ENCODE results near the gene KCNIP3.

The KCNIP3 gene

DNA sequence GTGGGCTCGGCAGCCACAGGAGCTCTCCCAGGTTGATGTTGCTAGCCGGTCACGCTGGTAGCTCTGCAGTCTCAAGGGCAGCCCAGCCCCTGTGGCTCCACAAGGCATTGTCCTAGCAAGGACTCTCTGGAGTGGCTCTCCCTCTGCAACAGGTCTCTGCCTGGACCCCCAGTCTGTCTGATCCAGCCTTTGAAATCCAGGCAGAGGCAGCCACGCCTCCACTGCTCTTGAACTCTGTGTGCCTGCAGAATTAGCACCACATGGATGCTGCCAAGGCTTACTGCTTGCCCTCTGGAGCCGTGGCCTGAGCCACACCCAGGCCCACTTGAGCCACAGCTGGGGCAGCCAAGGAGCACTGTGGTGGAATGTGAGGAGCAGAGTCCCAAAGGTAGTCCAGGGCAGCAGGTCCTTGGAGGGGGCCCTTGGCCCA lies 62.4 kb downstream of the KCNIP3 start:
- no peak for ATAC-seq

DNA sequence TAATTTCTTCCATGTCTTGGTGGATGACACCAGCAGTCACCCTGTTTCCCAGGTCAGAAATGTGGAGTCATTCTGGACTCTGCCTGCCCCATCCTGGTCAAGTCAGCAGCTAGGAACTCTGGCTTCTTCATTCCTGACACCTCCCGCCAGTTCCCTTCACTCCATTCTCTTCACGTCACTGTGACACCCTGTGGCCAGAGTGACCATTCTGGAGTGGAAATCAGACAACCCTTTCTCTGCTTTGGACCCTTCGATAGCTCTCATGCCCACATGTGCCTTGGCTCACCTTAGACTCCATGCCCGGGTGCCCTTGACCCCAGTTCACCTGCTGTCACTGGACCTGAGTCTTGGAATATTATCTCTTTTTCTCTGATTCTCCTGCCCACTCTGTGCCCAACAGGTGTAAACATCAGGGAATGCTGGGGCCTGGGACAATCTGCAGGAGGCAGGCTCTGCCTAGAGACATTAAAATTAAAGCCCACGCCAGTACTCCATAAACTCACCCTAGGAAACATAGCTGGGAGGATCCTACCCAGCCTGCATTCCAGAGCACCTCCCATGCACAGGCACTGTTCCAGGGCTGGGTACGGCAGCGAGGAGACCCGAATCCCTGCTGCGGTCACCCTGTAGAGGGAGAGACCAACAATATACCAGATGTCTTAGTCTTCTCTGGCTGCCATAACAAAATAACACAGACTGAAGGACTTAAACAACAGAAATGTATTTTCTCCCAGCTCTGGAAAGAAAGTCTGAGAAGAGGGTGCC lies 64.3 kb downstream of the KCNIP3 start:
- ATAC-seq = no peak
- TF ChIP-seq ZC3H10 (CRISPR knock-in tag; IDR thresholded peaks at IDR 0.05) = no peak
- no peak for TF ChIP-seq PPARA (CRISPR knock-in tag; IDR thresholded peaks at IDR 0.05; ENCODE audit: borderline replicate concordance)
- no peak for TF ChIP-seq ZNF565 (CRISPR knock-in tag; conservative IDR thresholded peaks at IDR 0.05; ENCODE audit: low read depth)
- TF ChIP-seq TCF4 (CRISPR knock-in tag; IDR thresholded peaks at IDR 0.05; ENCODE audit: borderline replicate concordance) = no peak
- no peak for TF ChIP-seq ZFP30 (CRISPR knock-in tag; IDR thresholded peaks at IDR 0.05)
- no peak for TF ChIP-seq BACH2 (CRISPR knock-in tag; IDR thresholded peaks at IDR 0.05; ENCODE audit: borderline replicate concordance)
- TF ChIP-seq ESRRG (CRISPR knock-in tag; IDR thresholded peaks at IDR 0.05) = no peak
- TF ChIP-seq, protein P1, sequence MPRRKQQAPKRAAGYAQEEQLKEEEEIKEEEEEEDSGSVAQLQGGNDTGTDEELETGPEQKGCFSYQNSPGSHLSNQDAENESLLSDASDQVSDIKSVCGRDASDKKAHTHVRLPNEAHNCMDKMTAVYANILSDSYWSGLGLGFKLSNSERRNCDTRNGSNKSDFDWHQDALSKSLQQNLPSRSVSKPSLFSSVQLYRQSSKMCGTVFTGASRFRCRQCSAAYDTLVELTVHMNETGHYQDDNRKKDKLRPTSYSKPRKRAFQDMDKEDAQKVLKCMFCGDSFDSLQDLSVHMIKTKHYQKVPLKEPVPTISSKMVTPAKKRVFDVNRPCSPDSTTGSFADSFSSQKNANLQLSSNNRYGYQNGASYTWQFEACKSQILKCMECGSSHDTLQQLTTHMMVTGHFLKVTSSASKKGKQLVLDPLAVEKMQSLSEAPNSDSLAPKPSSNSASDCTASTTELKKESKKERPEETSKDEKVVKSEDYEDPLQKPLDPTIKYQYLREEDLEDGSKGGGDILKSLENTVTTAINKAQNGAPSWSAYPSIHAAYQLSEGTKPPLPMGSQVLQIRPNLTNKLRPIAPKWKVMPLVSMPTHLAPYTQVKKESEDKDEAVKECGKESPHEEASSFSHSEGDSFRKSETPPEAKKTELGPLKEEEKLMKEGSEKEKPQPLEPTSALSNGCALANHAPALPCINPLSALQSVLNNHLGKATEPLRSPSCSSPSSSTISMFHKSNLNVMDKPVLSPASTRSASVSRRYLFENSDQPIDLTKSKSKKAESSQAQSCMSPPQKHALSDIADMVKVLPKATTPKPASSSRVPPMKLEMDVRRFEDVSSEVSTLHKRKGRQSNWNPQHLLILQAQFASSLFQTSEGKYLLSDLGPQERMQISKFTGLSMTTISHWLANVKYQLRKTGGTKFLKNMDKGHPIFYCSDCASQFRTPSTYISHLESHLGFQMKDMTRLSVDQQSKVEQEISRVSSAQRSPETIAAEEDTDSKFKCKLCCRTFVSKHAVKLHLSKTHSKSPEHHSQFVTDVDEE (CRISPR knock-in tag; IDR thresholded peaks at IDR 0.05) = no peak
- TF ChIP-seq, protein P2, sequence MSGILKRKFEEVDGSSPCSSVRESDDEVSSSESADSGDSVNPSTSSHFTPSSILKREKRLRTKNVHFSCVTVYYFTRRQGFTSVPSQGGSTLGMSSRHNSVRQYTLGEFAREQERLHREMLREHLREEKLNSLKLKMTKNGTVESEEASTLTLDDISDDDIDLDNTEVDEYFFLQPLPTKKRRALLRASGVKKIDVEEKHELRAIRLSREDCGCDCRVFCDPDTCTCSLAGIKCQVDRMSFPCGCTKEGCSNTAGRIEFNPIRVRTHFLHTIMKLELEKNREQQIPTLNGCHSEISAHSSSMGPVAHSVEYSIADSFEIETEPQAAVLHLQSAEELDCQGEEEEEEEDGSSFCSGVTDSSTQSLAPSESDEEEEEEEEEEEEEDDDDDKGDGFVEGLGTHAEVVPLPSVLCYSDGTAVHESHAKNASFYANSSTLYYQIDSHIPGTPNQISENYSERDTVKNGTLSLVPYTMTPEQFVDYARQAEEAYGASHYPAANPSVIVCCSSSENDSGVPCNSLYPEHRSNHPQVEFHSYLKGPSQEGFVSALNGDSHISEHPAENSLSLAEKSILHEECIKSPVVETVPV (CRISPR knock-in tag; IDR thresholded peaks at IDR 0.05) = no peak
- TF ChIP-seq, protein P3, sequence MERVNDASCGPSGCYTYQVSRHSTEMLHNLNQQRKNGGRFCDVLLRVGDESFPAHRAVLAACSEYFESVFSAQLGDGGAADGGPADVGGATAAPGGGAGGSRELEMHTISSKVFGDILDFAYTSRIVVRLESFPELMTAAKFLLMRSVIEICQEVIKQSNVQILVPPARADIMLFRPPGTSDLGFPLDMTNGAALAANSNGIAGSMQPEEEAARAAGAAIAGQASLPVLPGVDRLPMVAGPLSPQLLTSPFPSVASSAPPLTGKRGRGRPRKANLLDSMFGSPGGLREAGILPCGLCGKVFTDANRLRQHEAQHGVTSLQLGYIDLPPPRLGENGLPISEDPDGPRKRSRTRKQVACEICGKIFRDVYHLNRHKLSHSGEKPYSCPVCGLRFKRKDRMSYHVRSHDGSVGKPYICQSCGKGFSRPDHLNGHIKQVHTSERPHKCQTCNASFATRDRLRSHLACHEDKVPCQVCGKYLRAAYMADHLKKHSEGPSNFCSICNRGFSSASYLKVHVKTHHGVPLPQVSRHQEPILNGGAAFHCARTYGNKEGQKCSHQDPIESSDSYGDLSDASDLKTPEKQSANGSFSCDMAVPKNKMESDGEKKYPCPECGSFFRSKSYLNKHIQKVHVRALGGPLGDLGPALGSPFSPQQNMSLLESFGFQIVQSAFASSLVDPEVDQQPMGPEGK (CRISPR knock-in tag; IDR thresholded peaks at IDR 0.05; ENCODE audit: borderline replicate concordance) = no peak
- no peak for TF ChIP-seq ISL1 (CRISPR knock-in tag; IDR thresholded peaks at IDR 0.05)
- no peak for TF ChIP-seq CSDC2 (CRISPR knock-in tag; IDR thresholded peaks at IDR 0.05)
- no peak for TF ChIP-seq SNAI2 (CRISPR knock-in tag; IDR thresholded peaks at IDR 0.05)

More for the DNA sequence above, 62.4 kb downstream of the KCNIP3 start:
- TF ChIP-seq, protein P2 (CRISPR knock-in tag; IDR thresholded peaks at IDR 0.05) = no peak
- TF ChIP-seq ZC3H10 (CRISPR knock-in tag; IDR thresholded peaks at IDR 0.05) (no peak), ARNTL (CRISPR knock-in tag; IDR thresholded peaks at IDR 0.05; ENCODE audit: borderline replicate concordance, low read depth) (no peak), GLIS3 (CRISPR knock-in tag; IDR thresholded peaks at IDR 0.05) (no peak), ZNF8 (CRISPR knock-in tag; IDR thresholded peaks at IDR 0.05) (no peak), ZNF70 (CRISPR knock-in tag; IDR thresholded peaks at IDR 0.05) (no peak), PPARA (CRISPR knock-in tag; IDR thresholded peaks at IDR 0.05; ENCODE audit: borderline replicate concordance) (no peak), ZNF565 (CRISPR knock-in tag; conservative IDR thresholded peaks at IDR 0.05; ENCODE audit: low read depth) (no peak), SNAI2 (CRISPR knock-in tag; IDR thresholded peaks at IDR 0.05) (no peak), BACH2 (CRISPR knock-in tag; IDR thresholded peaks at IDR 0.05; ENCODE audit: borderline replicate concordance) (no peak), OSR1 (CRISPR knock-in tag; IDR thresholded peaks at IDR 0.05) (no peak), TOX (CRISPR knock-in tag; IDR thresholded peaks at IDR 0.05; ENCODE audit: borderline replicate concordance) (no peak), CSDC2 (CRISPR knock-in tag; IDR thresholded peaks at IDR 0.05) (no peak), ESRRG (CRISPR knock-in tag; IDR thresholded peaks at IDR 0.05) (no peak), TCF4 (CRISPR knock-in tag; IDR thresholded peaks at IDR 0.05; ENCODE audit: borderline replicate concordance) (no peak)
- TF ChIP-seq, protein P3 (CRISPR knock-in tag; IDR thresholded peaks at IDR 0.05; ENCODE audit: borderline replicate concordance) = no peak
- TF ChIP-seq, protein P4, sequence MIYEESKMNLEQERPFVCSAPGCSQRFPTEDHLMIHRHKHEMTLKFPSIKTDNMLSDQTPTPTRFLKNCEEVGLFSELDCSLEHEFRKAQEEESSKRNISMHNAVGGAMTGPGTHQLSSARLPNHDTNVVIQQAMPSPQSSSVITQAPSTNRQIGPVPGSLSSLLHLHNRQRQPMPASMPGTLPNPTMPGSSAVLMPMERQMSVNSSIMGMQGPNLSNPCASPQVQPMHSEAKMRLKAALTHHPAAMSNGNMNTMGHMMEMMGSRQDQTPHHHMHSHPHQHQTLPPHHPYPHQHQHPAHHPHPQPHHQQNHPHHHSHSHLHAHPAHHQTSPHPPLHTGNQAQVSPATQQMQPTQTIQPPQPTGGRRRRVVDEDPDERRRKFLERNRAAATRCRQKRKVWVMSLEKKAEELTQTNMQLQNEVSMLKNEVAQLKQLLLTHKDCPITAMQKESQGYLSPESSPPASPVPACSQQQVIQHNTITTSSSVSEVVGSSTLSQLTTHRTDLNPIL (CRISPR knock-in tag; IDR thresholded peaks at IDR 0.05; ENCODE audit: low read depth) = no peak
- TF ChIP-seq, protein P5, sequence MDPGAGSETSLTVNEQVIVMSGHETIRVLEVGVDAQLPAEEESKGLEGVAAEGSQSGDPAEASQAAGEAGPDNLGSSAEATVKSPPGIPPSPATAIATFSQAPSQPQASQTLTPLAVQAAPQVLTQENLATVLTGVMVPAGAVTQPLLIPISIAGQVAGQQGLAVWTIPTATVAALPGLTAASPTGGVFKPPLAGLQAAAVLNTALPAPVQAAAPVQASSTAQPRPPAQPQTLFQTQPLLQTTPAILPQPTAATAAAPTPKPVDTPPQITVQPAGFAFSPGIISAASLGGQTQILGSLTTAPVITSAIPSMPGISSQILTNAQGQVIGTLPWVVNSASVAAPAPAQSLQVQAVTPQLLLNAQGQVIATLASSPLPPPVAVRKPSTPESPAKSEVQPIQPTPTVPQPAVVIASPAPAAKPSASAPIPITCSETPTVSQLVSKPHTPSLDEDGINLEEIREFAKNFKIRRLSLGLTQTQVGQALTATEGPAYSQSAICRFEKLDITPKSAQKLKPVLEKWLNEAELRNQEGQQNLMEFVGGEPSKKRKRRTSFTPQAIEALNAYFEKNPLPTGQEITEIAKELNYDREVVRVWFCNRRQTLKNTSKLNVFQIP (CRISPR knock-in tag; IDR thresholded peaks at IDR 0.05; ENCODE audit: borderline replicate concordance, low read depth) = no peak
